IMR-90 (cell line): ENCODE data around the gene CADM4. TPM values are rescaled to one million over a fixed set of nuclear protein-coding genes. Genes with fewer than 3 reads are reported as not detected.

ENCODE experiments used
- ATAC-seq: fragments of 200-7000 bp; cut with Tn5 transposase; 2 replicates; pipeline ENCODE4 v1.9.1; 2020; ENCODE audit warnings: low read depth, mild to moderate bottlenecking, moderate library complexity
- BruUV-seq: library from RNA; stranded (reverse); fragments of 400-500 nt; replicated peaks from 2 replicates; lab custom pipeline; 2021; lab: Mats Ljungman, UMichigan
- CTCF ChIA-PET: fragments of 300-600 bp; formaldehyde crosslinking; extraction: SDS; loops from one replicate; lab custom pipeline; 2021; ENCODE audit warnings: antibody characterized with exemption; lab: Yijun Ruan, JAX
- POLR2A ChIA-PET: fragments of 300-600 bp; sonication (Branson Sonifier 250); formaldehyde crosslinking; loops from one replicate; lab custom pipeline; 2022; ENCODE audit warnings: antibody characterized with exemption; ENCODE audit not compliant: unreplicated experiment; lab: Charles Lee
- DNase-seq: peaks from one replicate; pipeline ENCODE4 v3.0.0; 2013
- H2AFZ ChIP-seq: replicated peaks from 2 replicates; pipeline ENCODE3; 2013; ENCODE audit warnings: low read length, mild to moderate bottlenecking; ENCODE audit not compliant: poor library complexity
- H2AK5ac ChIP-seq: 2 replicates; pipeline ENCODE4 v1.6.1; 2013; ENCODE audit warnings: low read depth, low read length, inconsistent platforms
- H2AK9ac ChIP-seq: replicated peaks from 2 replicates; pipeline ENCODE3; 2013; ENCODE audit warnings: mild to moderate bottlenecking, low read depth, low read length, moderate library complexity; ENCODE audit not compliant: poor library complexity
- H2BK120ac ChIP-seq: 2 replicates; pipeline ENCODE4 v1.6.1; 2013; ENCODE audit warnings: low read depth, low read length, inconsistent platforms
- H2BK15ac ChIP-seq: 3 replicates; pipeline ENCODE4 v1.6.1; 2013; ENCODE audit warnings: low read depth, low read length, inconsistent platforms
- H2BK20ac ChIP-seq: 2 replicates; pipeline ENCODE4 v1.6.1; 2013; ENCODE audit warnings: low read depth, mild to moderate bottlenecking, inconsistent platforms, low read length, moderate library complexity
- H2BK5ac ChIP-seq: 2 replicates; pipeline ENCODE4 v1.6.1; 2013; ENCODE audit warnings: mild to moderate bottlenecking, low read depth, low read length, inconsistent platforms; ENCODE audit not compliant: poor library complexity, severe bottlenecking
- H3K14ac ChIP-seq: replicated peaks from 2 replicates; pipeline ENCODE4 v1.6.1; 2013; ENCODE audit warnings: low read depth, low read length, inconsistent platforms
- H3K18ac ChIP-seq: 2 replicates; pipeline ENCODE4 v1.6.1; 2013; ENCODE audit warnings: low read depth, low read length, control low read depth
- H3K23ac ChIP-seq: 2 replicates; pipeline ENCODE4 v1.6.1; 2013; ENCODE audit warnings: low read depth, low read length, inconsistent platforms
- H3K27ac ChIP-seq: 2 replicates; pipeline ENCODE4 v1.5.1; 2013; ENCODE audit warnings: mild to moderate bottlenecking, control low read depth, low read length; ENCODE audit not compliant: insufficient read depth
- H3K27me3 ChIP-seq: 2 replicates; pipeline ENCODE4 v1.6.1; 2013; ENCODE audit warnings: low read length; ENCODE audit not compliant: control insufficient read depth, insufficient read depth
- H3K36me3 ChIP-seq: 2 replicates; pipeline ENCODE4 v1.6.1; 2013; ENCODE audit warnings: low read length, mixed read lengths; ENCODE audit not compliant: control insufficient read depth, insufficient read depth
- H3K4ac ChIP-seq: 2 replicates; pipeline ENCODE4 v1.6.1; 2013; ENCODE audit warnings: low read depth, low read length, inconsistent platforms
- H3K4me1 ChIP-seq: 2 replicates; pipeline ENCODE4 v1.6.1; 2013; ENCODE audit warnings: low read length, mixed read lengths; ENCODE audit not compliant: control insufficient read depth, insufficient read depth
- H3K4me2 ChIP-seq: 2 replicates; pipeline ENCODE4 v1.6.1; 2013; ENCODE audit warnings: low read depth, mild to moderate bottlenecking, control low read depth, low read length, moderate library complexity
- H3K4me3 ChIP-seq: 2 replicates; pipeline ENCODE4 v1.5.1; 2013; ENCODE audit warnings: low read depth, mild to moderate bottlenecking, control low read depth, low read length, moderate library complexity; ENCODE audit not compliant: insufficient read depth
- H3K56ac ChIP-seq: 2 replicates; pipeline ENCODE4 v1.6.1; 2013; ENCODE audit warnings: low read length, inconsistent platforms; ENCODE audit not compliant: insufficient read depth; ENCODE audit errors: extremely low read depth
- H3K79me1 ChIP-seq, 2 experiments: 2 replicates each; pipeline ENCODE4 v1.6.1; 2013; ENCODE audit warnings: low read length in 2 of 2, inconsistent platforms in 1 of 2, low read depth in 1 of 2
- H3K9ac ChIP-seq: 2 replicates; pipeline ENCODE4 v1.6.1; 2013; ENCODE audit warnings: low read depth, low read length, control low read depth
- H3K9me1 ChIP-seq: 2 replicates; pipeline ENCODE4 v1.6.1; 2013; ENCODE audit warnings: low read length, inconsistent platforms; ENCODE audit not compliant: insufficient read depth
- H3K9me3 ChIP-seq: 2 replicates; pipeline ENCODE4 v1.6.1; 2013; ENCODE audit warnings: low read length; ENCODE audit not compliant: control insufficient read depth, insufficient read depth
- H4K20me1 ChIP-seq: 2 replicates; pipeline ENCODE4 v1.6.1; 2013; ENCODE audit warnings: low read length, inconsistent platforms; ENCODE audit not compliant: insufficient read depth
- H4K5ac ChIP-seq: 2 replicates; pipeline ENCODE4 v1.6.1; 2013; ENCODE audit warnings: mild to moderate bottlenecking, low read depth, low read length, control low read depth
- H4K8ac ChIP-seq, 2 experiments: 2 replicates each; pipeline ENCODE4 v1.6.1; 2013; ENCODE audit warnings: low read depth in 2 of 2, low read length in 2 of 2, control low read depth in 1 of 2, inconsistent platforms in 1 of 2
- H4K91ac ChIP-seq: 2 replicates; pipeline ENCODE4 v1.6.1; 2013; ENCODE audit warnings: low read depth, low read length, inconsistent platforms; ENCODE audit not compliant: insufficient read depth
- BHLHE40 ChIP-seq: fragments of 150-350 bp; IDR thresholded peaks from 2 replicates; pipeline ENCODE4 v1.6.1; 2016; ENCODE audit warnings: mild to moderate bottlenecking, low read depth, low read length
- CEBPB ChIP-seq: IDR thresholded peaks from 2 replicates; pipeline ENCODE4 v1.6.1; 2012; ENCODE audit warnings: low read depth, low read length, improper control_type of control experiment
- CHD1 ChIP-seq: IDR thresholded peaks from 2 replicates; pipeline ENCODE4 v1.6.1; 2012; ENCODE audit warnings: low read depth, low read length, improper control_type of control experiment
- CTCF ChIP-seq: conservative IDR thresholded peaks from 2 replicates; pipeline ENCODE4 v1.5.1; 2012; ENCODE audit warnings: mild to moderate bottlenecking, low read depth, low read length, improper control_type of control experiment
- ELK1 ChIP-seq: fragments of 150-350 bp; IDR thresholded peaks from 2 replicates; pipeline ENCODE4 v1.6.1; 2016; ENCODE audit warnings: low read depth, mild to moderate bottlenecking, low read length, moderate library complexity, borderline replicate concordance
- FOS ChIP-seq: fragments of 150-350 bp; IDR thresholded peaks from 2 replicates; pipeline ENCODE4 v1.6.1; 2016; ENCODE audit warnings: low read depth, low read length
- MAFK ChIP-seq: IDR thresholded peaks from 2 replicates; pipeline ENCODE4 v1.6.1; 2012; ENCODE audit warnings: low read depth, low read length, improper control_type of control experiment
- MAZ ChIP-seq: IDR thresholded peaks from 2 replicates; pipeline ENCODE4 v1.6.1; 2012; ENCODE audit warnings: low read depth, mild to moderate bottlenecking, low read length, improper control_type of control experiment, moderate library complexity, borderline replicate concordance
- MXI1 ChIP-seq: IDR thresholded peaks from 2 replicates; pipeline ENCODE4 v1.6.1; 2012; ENCODE audit warnings: low read depth, mild to moderate bottlenecking, low read length, moderate library complexity, borderline replicate concordance
- NFE2L2 ChIP-seq: fragments of 150-350 bp; IDR thresholded peaks from 2 replicates; pipeline ENCODE4 v1.6.1; 2016; ENCODE audit warnings: low read depth, mild to moderate bottlenecking, low read length
- POLR2A ChIP-seq: IDR thresholded peaks from 2 replicates; pipeline ENCODE4 v1.6.1; 2012; ENCODE audit warnings: mild to moderate bottlenecking, low read depth, low read length
- RAD21 ChIP-seq: IDR thresholded peaks from 2 replicates; pipeline ENCODE4 v1.6.1; 2012; ENCODE audit warnings: low read length, improper control_type of control experiment
- RCOR1 ChIP-seq: IDR thresholded peaks from 2 replicates; pipeline ENCODE4 v1.6.1; 2012; ENCODE audit warnings: mild to moderate bottlenecking, low read length, improper control_type of control experiment; ENCODE audit not compliant: insufficient replicate concordance
- RFX5 ChIP-seq: IDR thresholded peaks from 2 replicates; pipeline ENCODE4 v1.8.0; 2012; ENCODE audit warnings: low read depth, mild to moderate bottlenecking, low read length, moderate library complexity
- SMC3 ChIP-seq: fragments of 150-350 bp; IDR thresholded peaks from 2 replicates; pipeline ENCODE4 v1.6.1; 2016; ENCODE audit warnings: low read depth, mild to moderate bottlenecking, antibody characterized with exemption, low read length, moderate library complexity
- USF2 ChIP-seq: fragments of 150-350 bp; IDR thresholded peaks from 2 replicates; pipeline ENCODE4 v1.6.1; 2017; ENCODE audit warnings: mild to moderate bottlenecking, antibody characterized with exemption, low read length, low read depth
- WGBS, 2 experiments: methylation state at CpG; one replicate each; pipeline versions ENCODE4 v1.1.5 to v1.1.7; 2013; ENCODE audit warnings: missing lambda C conversion rate in 2 of 2; ENCODE audit not compliant: insufficient read length in 1 of 2; ENCODE audit errors: extremely low coverage in 2 of 2; 5-methylcytosine and 5-hydroxymethylcytosine counted together
- dilution Hi-C: fragments of 300-500 bp; cut with HindIII; formaldehyde crosslinking; loops from one replicate; pipeline ENCODE4 v1.14.3; 2018; ENCODE audit warnings: low sequenced_read_pairs; ENCODE audit not compliant: unreplicated experiment
- in situ Hi-C: fragments of 300-500 bp; cut with MboI; formaldehyde crosslinking; loops from 3 replicates; pipeline ENCODE4 v1.14.3; 2019; ENCODE audit warnings: low sequenced_read_pairs, inconsistent platforms, mixed read lengths
- intact Hi-C: fragments of 100-400 bp; cut with micrococcal nuclease; formaldehyde crosslinking; loops from 2 replicates; pipeline ENCODE4 v1.10.0; 2022
- polyA plus RNA-seq, 3 experiments: library from polyadenylated mRNA; depleted of rRNA; stranded (reverse); fragments of >200 nt; gene quantifications; 2 replicates each; pipeline ENCODE4 v1.2.3, GENCODE V29; 2012; ENCODE audit warnings: low replicate concordance in 1 of 3
- total RNA-seq: library from RNA; depleted of rRNA; stranded (reverse); fragments of >200 nt; gene quantifications from 2 replicates; pipeline ENCODE4 v1.2.3, GENCODE V29; 2012

CADM4 gene
- total and polyA plus RNA-seq, 2 of the 4 experiments (the other 2 are of a cell fraction): 2.0 to 4.9 TPM

- POLR2A ChIA-PET: no interaction called here
- Histone ChIP-seq H3K18ac (no peak overlapping the region), H2BK120ac (no peak overlapping the region), H3K56ac (no peak overlapping the region), H4K5ac (no peak overlapping the region), H2AK9ac (peak overlapping the region; percentile 66), H3K36me3 (no peaks in the 10 kb centered on the region), H2BK5ac (no peak overlapping the region), H3K9ac (no peak overlapping the region), H2BK20ac (no peak overlapping the region), H3K23ac (peak overlapping the region; percentile 11; the same call in 1 of the 2 replicates), H3K27ac (no peak overlapping the region), H3K9me1 (no peaks in the 10 kb centered on the region), H3K79me1 (no peaks in the 10 kb centered on the region), H4K8ac (no peak overlapping the region), H2BK15ac (no peak overlapping the region), H3K4me1 (peaks cover 9% of the 10 kb centered on the region), H4K20me1 (no peaks in the 10 kb centered on the region), H3K27me3 (peaks cover 36% of the 10 kb centered on the region), H2AK5ac (no peak overlapping the region), H3K14ac (no peak overlapping the region), H3K4me2 (no peak overlapping the region), H4K91ac (no peak overlapping the region), H3K4ac (no peak overlapping the region), H3K4me3 (no peak overlapping the region), H3K9me3 (no peaks in the 10 kb centered on the region), H2AFZ (no peak overlapping the region)
- dilution Hi-C loops: no loop called here
- no peak for DNase-seq
- BruUV-seq: no TSS peak
- intact Hi-C loops: no loop called here
- WGBS, 2 experiments: 52% methylated on average over 2 of the region's 13 CpGs; no CpG with 5 or more reads in 1 of the 2 experiments
- in situ Hi-C loops: no loop called here
- TF ChIP-seq MAZ (no peak), ELK1 (no peak), SMC3 (no peak), BHLHE40 (no peak), RCOR1 (no peak), CTCF (no peak), USF2 (no peak), CEBPB (no peak), NFE2L2 (no peak), MAFK (no peak), FOS (no peak), MXI1 (no peak), CHD1 (no peak), RFX5 (no peak), POLR2A (no peak), RAD21 (no peak)
- no peak for ATAC-seq
- CTCF ChIA-PET: no interaction called here
Observed at GRCh38 chr19:43638214-43638994, 1.2 kb downstream of the CADM4 start.
